ENCODE results near the gene CCDC195.

Gene CCDC195

DNA sequence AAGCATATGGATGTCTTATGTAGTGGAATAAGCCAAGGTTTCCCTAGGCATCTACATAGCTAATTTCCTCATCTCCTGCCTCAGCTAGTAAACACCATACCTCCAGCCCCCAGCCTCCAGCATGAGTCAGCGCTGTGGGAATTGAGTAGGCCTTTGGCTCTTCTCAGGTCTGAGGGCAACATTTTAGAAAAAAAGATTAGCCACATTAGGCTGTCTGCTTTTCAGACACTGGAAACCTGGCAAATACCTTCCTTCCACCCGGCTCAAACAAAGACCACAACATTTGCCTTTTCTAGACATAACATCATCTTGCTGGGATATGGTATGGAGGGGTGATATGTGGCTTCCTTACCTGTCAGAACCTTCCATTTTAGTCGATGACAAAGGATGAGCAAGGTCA is 6.1 kb upstream of the CCDC195 start:
- no peak overlapping the region for H3K4me3 Mint-ChIP-seq
- peaks cover 13% of the 10 kb centered on the region for H3K27me3 Mint-ChIP-seq
- no peak for DNase-seq
- peaks cover 3% of the 10 kb centered on the region for H3K9me3 Mint-ChIP-seq
- peaks cover 2% of the 10 kb centered on the region for H3K4me1 Mint-ChIP-seq (ENCODE audit: low read depth)
- no peak overlapping the region for H3K27ac Mint-ChIP-seq
- no peaks in the 10 kb centered on the region for H3K36me3 Mint-ChIP-seq (ENCODE audit: low read depth)

DNA sequence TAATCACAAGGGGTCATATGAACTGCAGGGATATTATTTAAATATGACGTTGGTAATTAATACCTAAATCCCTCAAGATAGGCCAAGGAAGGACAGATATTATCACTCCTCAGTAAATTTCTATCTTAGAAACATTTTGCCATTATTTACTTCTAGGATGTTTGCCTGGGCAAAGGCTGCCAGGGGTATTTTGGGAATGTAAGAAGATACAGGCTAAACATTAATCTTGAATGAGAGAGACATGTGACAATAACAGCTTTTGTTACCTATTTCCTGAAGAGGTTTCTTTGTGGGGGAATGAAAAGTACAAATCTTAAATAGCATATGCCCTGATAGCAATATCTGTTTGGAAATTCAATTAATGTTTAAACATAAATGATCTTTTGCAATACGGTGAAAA is 756 bp upstream of the CCDC195 start:
- H3K27me3 Mint-ChIP-seq: peaks cover 5% of the 10 kb centered on the region
- no peak for DNase-seq
- H3K27ac Mint-ChIP-seq: no peak overlapping the region
- H3K36me3 Mint-ChIP-seq (ENCODE audit: low read depth): no peaks in the 10 kb centered on the region
- H3K4me1 Mint-ChIP-seq (ENCODE audit: low read depth): no peaks in the 10 kb centered on the region
- H3K9me3 Mint-ChIP-seq: peaks cover 3% of the 10 kb centered on the region
- no peak overlapping the region for H3K4me3 Mint-ChIP-seq

DNA sequence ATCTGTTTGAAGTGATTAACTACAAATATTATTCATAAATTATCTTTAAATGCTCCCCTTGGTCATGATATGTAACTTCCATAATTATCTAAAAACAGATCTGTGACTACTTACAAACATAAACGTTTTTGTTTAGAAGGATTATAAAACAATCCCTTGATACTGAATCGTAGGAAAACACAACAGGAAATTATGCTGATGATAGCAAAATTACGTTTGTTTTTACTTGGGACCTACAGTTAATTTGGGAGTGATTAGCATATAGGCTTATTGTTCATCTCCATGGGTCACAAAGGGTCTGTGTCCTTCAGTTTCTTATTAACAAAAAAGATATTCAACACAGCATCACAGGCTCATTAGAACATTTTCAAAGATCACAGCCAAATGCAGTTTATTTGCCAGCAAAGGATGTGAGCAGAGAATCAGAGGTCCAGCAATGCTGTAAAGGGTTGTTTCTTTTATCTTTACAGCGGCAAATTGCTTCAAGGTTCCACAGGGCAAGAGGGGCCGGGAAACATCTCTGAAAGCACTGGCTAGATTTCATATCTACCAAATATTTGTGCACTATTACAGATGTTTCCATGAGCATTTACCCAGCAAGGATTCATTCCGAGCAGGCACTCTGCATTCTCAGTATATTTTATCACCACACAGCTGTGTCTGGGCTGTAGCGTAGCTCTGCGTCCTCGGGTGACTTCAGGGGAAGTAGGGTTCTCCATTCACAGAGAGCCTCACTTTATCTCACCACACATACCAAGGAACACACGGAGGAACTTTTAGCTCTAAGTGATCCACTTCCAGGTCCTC is 4.1 kb downstream of the CCDC195 start:
- H3K9me3 Mint-ChIP-seq: peaks cover 3% of the 10 kb centered on the region
- H3K36me3 Mint-ChIP-seq (ENCODE audit: low read depth): no peaks in the 10 kb centered on the region
- peaks cover 13% of the 10 kb centered on the region for H3K27me3 Mint-ChIP-seq
- no peak overlapping the region for H3K4me3 Mint-ChIP-seq
- no peaks in the 10 kb centered on the region for H3K4me1 Mint-ChIP-seq (ENCODE audit: low read depth)
- DNase-seq: no peak
- no peak overlapping the region for H3K27ac Mint-ChIP-seq

GRCh38 chr2:224711381-224711780 is 4.8 kb downstream of the CCDC195 start:
- H3K27ac Mint-ChIP-seq: no peak overlapping the region
- H3K4me3 Mint-ChIP-seq: no peak overlapping the region
- H3K4me1 Mint-ChIP-seq (ENCODE audit: low read depth): no peaks in the 10 kb centered on the region
- H3K9me3 Mint-ChIP-seq: peaks cover 3% of the 10 kb centered on the region
- DNase-seq: no peak
- peaks cover 13% of the 10 kb centered on the region for H3K27me3 Mint-ChIP-seq
- no peaks in the 10 kb centered on the region for H3K36me3 Mint-ChIP-seq (ENCODE audit: low read depth)

GRCh38 chr2:224709301-224709700 is 6.9 kb downstream of the CCDC195 start:
- Mint-ChIP-seq H3K27ac (no peak overlapping the region), H3K9me3 (no peaks in the 10 kb centered on the region), H3K4me3 (no peak overlapping the region), H3K4me1 (ENCODE audit: low read depth) (no peaks in the 10 kb centered on the region), H3K36me3 (ENCODE audit: low read depth) (no peaks in the 10 kb centered on the region), H3K27me3 (peaks cover 13% of the 10 kb centered on the region)
- DNase-seq: no peak

DNA sequence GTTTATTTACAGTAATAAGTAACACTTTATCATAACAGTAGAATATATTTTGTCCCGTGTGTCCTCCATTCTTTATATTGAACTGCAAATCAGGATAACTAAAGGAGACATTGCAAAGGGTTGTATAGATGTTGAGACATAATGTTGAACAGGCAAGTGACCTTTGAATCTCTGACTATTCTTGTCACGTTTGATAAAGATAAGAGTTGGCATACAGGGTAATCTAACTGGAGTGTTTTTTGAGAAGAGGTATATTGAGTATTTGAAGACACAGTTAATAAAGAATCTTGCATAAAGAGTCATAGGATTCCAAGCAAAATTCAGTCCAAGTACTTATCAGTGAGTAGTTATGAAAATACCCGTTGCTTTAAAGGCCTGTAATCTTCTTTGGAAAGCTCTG is 21.7 kb downstream of the CCDC195 start:
- H3K27me3 Mint-ChIP-seq: no peaks in the 10 kb centered on the region
- DNase-seq: no peak
- H3K9me3 Mint-ChIP-seq: no peaks in the 10 kb centered on the region
- H3K4me3 Mint-ChIP-seq: no peak overlapping the region
- no peak overlapping the region for H3K27ac Mint-ChIP-seq
- H3K36me3 Mint-ChIP-seq (ENCODE audit: low read depth): no peaks in the 10 kb centered on the region
- H3K4me1 Mint-ChIP-seq (ENCODE audit: low read depth): no peaks in the 10 kb centered on the region

DNA sequence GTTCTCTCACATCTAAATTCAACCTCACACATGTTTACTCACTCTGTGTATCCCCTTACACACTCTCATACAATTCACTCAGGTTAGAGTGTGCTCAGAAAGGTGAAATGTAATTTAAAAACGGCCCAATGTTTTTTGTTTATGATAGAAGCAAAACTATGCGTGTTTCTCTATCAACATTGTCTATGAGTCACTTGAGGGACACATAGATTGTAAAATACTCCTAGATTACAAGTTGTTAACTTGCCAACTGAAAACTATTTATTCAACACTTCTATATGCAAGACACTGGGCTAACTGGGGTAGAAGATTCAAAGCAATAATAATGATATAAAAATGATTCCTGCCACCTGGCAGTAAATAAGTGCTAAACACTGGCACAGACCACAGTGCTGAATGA is 24.6 kb downstream of the CCDC195 start:
- DNase-seq: no peak
- Mint-ChIP-seq H3K4me3 (no peak overlapping the region), H3K9me3 (no peaks in the 10 kb centered on the region), H3K4me1 (ENCODE audit: low read depth) (no peaks in the 10 kb centered on the region), H3K27ac (no peak overlapping the region), H3K27me3 (peaks cover 4% of the 10 kb centered on the region), H3K36me3 (ENCODE audit: low read depth) (no peaks in the 10 kb centered on the region)

DNA sequence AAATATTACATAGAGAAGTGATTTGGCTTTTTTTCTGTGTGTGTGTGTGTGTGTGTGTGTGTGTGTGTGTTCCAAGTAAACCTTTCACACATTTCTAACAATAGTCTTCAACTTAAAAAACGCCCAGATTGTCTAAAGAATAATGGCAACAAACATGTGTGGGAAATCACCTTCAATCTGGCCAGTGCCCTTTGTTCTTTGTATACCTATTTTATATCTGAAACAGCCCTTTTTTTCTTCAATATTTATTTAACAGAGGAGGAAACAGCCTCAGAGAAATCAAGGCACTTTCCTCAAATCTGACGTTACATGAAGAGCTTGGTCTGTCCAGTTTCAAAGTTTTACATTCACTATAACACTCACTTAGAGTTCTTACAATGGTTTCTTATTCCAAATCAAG is 25.3 kb downstream of the CCDC195 start:
- no peak for DNase-seq
- Mint-ChIP-seq H3K27ac (no peak overlapping the region), H3K27me3 (peaks cover 4% of the 10 kb centered on the region), H3K4me1 (ENCODE audit: low read depth) (no peaks in the 10 kb centered on the region), H3K9me3 (no peaks in the 10 kb centered on the region), H3K36me3 (ENCODE audit: low read depth) (no peaks in the 10 kb centered on the region), H3K4me3 (no peak overlapping the region)

DNA sequence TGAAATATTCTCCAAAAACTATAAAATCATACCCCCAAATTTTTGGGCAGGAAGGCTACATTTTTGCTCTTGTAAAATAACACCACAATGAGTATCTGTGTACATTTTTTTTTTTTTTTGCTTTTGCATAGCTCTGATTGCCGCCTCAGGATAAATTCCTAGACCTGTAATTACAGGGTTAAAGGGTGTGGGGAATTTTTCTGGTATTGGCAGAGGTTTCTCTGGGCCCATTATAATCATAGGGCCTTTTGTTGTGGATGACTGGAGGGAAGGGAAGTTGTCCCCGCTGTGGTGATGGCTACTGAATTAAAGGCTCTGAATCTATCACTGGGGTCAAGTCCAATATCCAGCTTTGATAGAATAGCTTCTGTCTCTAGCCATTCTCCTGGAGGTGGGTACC is 26.6 kb downstream of the CCDC195 start:
- DNase-seq: no peak
- Mint-ChIP-seq H3K4me3 (no peak overlapping the region), H3K27ac (no peak overlapping the region), H3K27me3 (peaks cover 4% of the 10 kb centered on the region), H3K36me3 (ENCODE audit: low read depth) (no peaks in the 10 kb centered on the region), H3K9me3 (no peaks in the 10 kb centered on the region), H3K4me1 (ENCODE audit: low read depth) (no peaks in the 10 kb centered on the region)

DNA sequence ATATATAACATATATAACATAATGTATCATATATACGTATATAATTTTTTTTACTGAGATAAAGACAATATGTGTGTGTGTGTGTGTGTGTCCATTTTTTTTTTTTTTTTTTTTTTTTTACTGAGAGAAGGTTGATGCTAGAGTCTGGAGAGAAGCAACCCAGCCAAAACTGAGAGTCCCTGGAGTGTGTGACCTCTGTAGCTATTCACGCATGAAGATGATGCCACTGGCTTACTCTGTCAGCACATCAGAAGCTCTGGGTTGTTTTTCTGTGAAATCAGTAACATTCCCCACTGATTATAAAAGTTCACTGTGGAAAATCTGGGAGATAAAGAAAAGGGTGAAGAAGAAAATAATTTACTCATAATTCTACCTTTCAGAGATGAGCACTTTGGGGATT is 27.2 kb downstream of the CCDC195 start:
- Mint-ChIP-seq H3K27me3 (peaks cover 6% of the 10 kb centered on the region), H3K36me3 (ENCODE audit: low read depth) (no peaks in the 10 kb centered on the region), H3K27ac (no peak overlapping the region), H3K4me1 (ENCODE audit: low read depth) (no peaks in the 10 kb centered on the region), H3K9me3 (no peaks in the 10 kb centered on the region), H3K4me3 (no peak overlapping the region)
- no peak for DNase-seq

DNA sequence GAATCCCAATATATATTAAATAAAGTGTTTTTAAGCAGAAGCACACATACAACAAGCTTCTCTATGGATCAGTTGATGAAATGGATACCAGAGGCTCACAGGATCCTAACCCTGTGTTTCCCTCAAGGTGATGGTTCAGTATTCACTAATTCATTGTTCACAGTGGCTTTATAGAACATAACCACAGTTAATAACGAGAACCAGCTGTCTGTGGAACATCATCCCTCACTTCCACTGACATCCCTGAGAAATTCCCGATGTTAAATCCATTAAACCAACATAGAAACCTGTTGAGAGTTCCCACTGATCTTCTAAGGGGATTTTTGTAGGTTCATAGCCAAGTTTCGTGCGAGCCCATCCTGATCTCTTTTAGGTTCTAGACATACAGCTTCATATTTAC is 29.0 kb downstream of the CCDC195 start:
- Mint-ChIP-seq H3K9me3 (no peaks in the 10 kb centered on the region), H3K27ac (no peak overlapping the region)

DNA sequence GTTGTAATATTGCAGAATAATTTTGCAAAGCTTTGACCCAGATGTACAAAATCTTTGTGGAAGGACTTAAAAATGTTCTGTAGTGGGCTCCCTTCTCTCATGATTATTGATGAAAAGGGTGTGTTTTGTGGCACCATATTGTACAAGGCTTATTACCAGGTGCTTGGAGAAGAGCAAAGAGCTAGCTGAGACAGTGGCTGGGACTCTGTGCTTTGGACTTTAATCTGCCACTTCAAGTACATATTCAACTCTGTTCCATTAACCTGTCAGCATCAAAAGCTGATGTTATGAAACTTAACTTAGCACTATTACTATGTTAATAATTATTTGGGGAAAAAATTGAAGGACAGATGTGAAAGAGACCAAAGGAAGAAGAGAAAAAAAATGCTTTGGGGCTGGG is 31.0 kb downstream of the CCDC195 start:
- DNase-seq: no peak
- peaks cover 6% of the 10 kb centered on the region for H3K27me3 Mint-ChIP-seq
- no peaks in the 10 kb centered on the region for H3K36me3 Mint-ChIP-seq (ENCODE audit: low read depth)
- no peaks in the 10 kb centered on the region for H3K4me1 Mint-ChIP-seq (ENCODE audit: low read depth)
- no peaks in the 10 kb centered on the region for H3K9me3 Mint-ChIP-seq
- no peak overlapping the region for H3K27ac Mint-ChIP-seq
- H3K4me3 Mint-ChIP-seq: no peak overlapping the region

More for the DNA sequence above, 29.0 kb downstream of the CCDC195 start:
- Mint-ChIP-seq H3K4me1 (ENCODE audit: low read depth) (no peaks in the 10 kb centered on the region), H3K27me3 (peaks cover 6% of the 10 kb centered on the region), H3K4me3 (no peak overlapping the region), H3K36me3 (ENCODE audit: low read depth) (no peaks in the 10 kb centered on the region)
- DNase-seq: no peak

DNA sequence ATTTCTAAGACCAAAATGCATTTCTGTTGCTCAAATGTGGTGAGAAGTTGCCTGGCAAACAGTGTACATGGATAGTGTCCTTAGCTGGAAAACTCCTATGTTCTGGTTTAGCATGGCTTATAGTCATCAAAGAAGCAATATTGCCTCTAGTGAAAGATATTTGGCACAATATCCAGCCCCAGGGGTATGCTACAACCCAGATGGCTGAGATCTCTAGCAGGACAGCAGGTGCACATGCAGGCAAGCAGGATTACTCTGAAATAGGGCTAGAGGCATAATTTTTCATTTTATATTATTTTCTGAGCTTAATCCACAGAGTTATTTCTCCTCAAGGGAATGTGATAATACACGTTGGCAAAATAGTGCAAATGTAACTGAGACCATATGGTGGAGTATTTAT is 34.0 kb downstream of the CCDC195 start:
- no peak overlapping the region for H3K27ac Mint-ChIP-seq
- H3K9me3 Mint-ChIP-seq: no peaks in the 10 kb centered on the region
- H3K4me3 Mint-ChIP-seq: no peak overlapping the region
- no peaks in the 10 kb centered on the region for H3K4me1 Mint-ChIP-seq (ENCODE audit: low read depth)
- peaks cover 2% of the 10 kb centered on the region for H3K27me3 Mint-ChIP-seq
- DNase-seq: no peak
- no peaks in the 10 kb centered on the region for H3K36me3 Mint-ChIP-seq (ENCODE audit: low read depth)

GRCh38 chr2:224671731-224672130 is 44.4 kb downstream of the CCDC195 start:
- no peaks in the 10 kb centered on the region for H3K36me3 Mint-ChIP-seq (ENCODE audit: low read depth)
- H3K27ac Mint-ChIP-seq: no peak overlapping the region
- no peak for DNase-seq
- H3K4me3 Mint-ChIP-seq: no peak overlapping the region
- H3K27me3 Mint-ChIP-seq: no peaks in the 10 kb centered on the region
- no peaks in the 10 kb centered on the region for H3K9me3 Mint-ChIP-seq
- H3K4me1 Mint-ChIP-seq (ENCODE audit: low read depth): peaks cover 2% of the 10 kb centered on the region

DNA sequence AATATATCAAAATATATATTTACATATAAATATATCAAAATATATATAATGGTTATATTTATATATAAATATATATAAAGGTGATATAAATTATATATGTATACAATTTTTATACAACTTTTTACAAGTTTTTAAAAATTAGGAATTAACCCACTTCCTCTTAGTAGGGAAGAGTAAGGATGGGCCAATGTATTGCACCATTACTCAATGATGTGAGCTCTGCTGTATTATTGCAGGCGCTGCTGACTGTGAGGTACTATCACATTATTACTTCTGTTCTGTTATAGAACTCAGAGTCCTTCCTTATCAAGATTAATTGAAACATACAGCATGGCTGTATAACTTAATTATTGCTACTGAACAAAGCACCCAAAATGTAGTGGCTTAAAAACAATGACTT is 46.0 kb downstream of the CCDC195 start:
- Mint-ChIP-seq H3K4me1 (ENCODE audit: low read depth) (peaks cover 2% of the 10 kb centered on the region), H3K27me3 (no peaks in the 10 kb centered on the region), H3K9me3 (no peaks in the 10 kb centered on the region), H3K36me3 (ENCODE audit: low read depth) (no peaks in the 10 kb centered on the region), H3K4me3 (no peak overlapping the region), H3K27ac (no peak overlapping the region)
- no peak for DNase-seq

DNA sequence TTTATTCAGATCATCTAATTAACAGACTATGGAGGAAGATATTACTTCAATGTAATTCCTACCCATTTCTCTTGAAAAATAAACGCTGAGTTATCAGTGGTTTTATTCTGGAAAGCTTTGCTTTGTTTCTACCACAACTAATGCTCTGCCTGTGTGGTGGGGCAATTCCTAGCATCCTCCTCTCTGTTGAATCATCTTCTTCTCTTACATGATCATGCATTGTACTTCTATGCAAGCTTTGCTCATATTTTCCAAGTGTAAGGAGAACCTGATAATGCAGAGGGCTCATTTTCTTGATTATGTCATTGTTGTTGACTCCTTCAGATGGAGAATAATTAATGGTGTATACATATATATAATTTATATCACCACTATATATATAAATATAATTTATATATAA is 46.7 kb downstream of the CCDC195 start:
- Mint-ChIP-seq H3K4me3 (no peak overlapping the region), H3K27me3 (no peaks in the 10 kb centered on the region), H3K27ac (no peak overlapping the region), H3K36me3 (ENCODE audit: low read depth) (no peaks in the 10 kb centered on the region), H3K4me1 (ENCODE audit: low read depth) (peaks cover 2% of the 10 kb centered on the region), H3K9me3 (no peaks in the 10 kb centered on the region)
- no peak for DNase-seq

All from activated T-cell treated with anti-CD3 and anti-CD28 coated beads, Interleukin-2, amount 50 U/mL, for 24 hours (primary cell).